Choroid plexus epithelial cell (primary cell): ENCODE data around the gene MDFIC2.
A peak's percentile ranks its signal among the peaks of the same experiment; 100 is the strongest.

Source experiments
- DNase-seq: peaks from one replicate; pipeline ENCODE4 v3.0.0-alpha.2; 2010; ENCODE audit warnings: low read depth
- H3K4me3 ChIP-seq: 2 replicates; pipeline ENCODE4 v1.5.1; 2011; ENCODE audit warnings: low read depth, mild to moderate bottlenecking, control low read depth, low read length, moderate library complexity
- TF ChIP-seq, protein P1 (sequence below): conservative IDR thresholded peaks from 2 replicates; pipeline ENCODE4 v1.5.1; 2011; ENCODE audit warnings: low read depth, mild to moderate bottlenecking, control low read depth, inconsistent platforms, low read length, moderate library complexity

MDFIC2 gene

DNA sequence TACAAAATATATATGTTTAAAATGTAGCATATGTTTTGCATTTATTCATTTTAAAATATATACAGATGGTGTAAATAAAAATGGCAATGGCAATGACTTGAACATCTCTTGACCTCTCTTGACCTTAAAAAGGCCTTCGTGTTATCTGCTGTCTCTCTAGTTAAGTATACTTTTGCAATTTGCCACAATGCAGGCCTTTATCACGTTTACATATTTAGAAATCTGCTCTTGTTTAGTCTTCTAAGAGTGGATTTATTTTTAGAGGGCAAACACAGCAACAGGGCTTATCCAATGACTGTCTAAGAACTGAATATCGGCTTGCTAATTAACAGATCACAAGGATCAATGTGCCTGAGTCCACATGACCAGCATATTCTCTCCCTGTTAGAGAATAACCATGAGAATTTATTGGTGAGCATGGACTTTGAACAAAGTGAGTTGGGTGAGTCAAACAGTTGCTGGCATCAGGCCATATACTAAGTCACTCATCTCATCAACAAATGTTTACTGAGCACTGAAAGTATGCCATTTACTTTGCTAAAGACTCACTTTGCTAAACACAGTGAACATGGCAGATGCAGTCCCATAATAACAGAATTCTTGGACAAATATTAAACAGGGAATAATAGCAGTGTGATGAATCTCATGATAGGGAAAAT lies 48.2 kb downstream of the MDFIC2 start:
- TF ChIP-seq, protein P1, sequence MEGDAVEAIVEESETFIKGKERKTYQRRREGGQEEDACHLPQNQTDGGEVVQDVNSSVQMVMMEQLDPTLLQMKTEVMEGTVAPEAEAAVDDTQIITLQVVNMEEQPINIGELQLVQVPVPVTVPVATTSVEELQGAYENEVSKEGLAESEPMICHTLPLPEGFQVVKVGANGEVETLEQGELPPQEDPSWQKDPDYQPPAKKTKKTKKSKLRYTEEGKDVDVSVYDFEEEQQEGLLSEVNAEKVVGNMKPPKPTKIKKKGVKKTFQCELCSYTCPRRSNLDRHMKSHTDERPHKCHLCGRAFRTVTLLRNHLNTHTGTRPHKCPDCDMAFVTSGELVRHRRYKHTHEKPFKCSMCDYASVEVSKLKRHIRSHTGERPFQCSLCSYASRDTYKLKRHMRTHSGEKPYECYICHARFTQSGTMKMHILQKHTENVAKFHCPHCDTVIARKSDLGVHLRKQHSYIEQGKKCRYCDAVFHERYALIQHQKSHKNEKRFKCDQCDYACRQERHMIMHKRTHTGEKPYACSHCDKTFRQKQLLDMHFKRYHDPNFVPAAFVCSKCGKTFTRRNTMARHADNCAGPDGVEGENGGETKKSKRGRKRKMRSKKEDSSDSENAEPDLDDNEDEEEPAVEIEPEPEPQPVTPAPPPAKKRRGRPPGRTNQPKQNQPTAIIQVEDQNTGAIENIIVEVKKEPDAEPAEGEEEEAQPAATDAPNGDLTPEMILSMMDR: no peak
- DNase-seq: peak; percentile 51
- H3K4me3 ChIP-seq: no peak overlapping the region

DNA sequence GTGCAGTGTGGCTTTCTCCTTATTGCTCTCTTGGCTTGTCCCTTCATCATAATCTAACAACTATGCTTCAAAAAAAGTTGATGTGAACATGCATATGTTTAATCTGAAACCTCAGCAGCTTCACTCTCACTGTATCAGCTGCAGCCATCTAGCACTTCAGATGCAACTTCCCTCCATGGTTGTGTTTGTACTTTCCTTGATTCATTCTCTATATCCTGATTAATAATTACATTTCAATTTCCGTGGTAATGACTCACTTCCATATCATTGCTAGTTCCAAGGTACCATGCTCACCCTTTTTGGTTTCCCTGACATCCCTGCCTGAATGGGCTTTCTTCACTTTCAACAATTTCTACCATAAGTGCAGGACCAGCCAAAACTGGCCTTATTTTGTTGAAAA lies 51.2 kb downstream of the MDFIC2 start:
- H3K4me3 ChIP-seq: no peak overlapping the region
- no peak for DNase-seq
- TF ChIP-seq, protein P1: no peak

DNA sequence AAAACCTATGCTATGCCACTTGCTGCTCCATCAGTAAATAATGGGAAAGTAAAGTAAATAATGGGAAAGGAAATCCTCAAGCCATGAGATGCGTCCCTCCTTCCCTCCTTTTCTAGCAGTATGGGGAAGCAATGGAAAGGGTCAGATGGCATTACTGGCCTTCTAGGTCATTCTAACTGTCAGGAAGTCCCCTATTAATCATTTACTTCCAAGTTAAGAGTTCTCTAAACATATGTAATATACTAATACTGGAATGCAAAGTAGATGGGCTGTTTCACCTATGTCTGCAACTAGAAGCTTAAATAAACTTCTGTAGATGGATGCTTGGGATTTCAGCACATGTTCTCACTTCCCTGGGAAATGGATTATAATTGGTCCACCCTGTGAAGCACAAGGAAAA lies 55.9 kb downstream of the MDFIC2 start:
- H3K4me3 ChIP-seq: no peak overlapping the region
- TF ChIP-seq, protein P1: no peak
- DNase-seq: no peak

DNA sequence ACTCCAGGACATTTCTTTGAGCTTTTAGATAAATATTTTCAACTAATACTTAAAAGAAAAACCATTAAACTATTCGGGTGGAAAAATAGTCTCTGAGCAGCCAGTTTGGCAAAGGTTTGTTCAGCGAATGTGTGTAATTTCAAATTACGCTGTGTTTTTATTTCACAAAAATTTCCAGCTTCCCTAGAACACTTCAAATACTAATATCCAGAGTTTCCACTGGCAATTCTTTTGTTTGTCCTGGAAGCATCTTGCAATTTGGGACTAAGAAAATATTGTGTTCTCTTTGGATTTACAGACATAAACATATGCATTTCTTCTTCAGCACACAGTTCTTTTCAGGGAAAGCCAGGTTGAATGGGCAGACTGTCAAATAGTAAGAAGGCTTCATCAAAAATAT lies 61.9 kb downstream of the MDFIC2 start:
- no peak for DNase-seq
- H3K4me3 ChIP-seq: no peak overlapping the region
- TF ChIP-seq, protein P1: no peak

DNA sequence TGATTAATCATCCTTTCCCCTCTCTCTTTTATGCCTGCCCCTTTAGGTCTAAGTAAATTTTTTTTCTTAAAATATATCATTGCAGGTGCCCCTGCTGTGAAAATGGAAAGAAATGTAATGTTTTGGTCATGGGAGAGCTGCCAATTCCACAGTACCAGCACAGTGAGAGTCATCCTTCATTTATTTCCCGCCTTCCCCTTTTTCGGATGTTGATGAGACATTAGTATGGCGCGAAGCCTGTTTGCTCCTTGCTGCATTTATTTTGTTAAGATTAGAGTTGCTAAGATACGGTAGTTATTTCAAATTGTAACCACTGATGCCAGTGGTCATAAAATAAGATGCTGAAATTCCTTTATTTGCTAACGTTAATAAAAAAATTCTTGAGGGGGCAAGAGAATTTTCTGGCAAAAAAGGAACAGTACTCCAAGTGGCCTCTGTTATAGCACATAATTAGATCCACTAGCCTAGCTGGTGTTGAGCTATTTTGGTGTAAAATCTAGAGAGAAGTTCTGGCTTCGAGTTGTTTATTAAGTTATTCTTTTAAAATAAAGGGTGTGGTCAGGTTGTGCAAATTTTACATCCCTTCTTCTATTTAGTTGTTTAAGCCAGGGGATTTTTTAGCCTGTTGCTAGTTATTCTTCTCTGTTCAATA lies 62.8 kb downstream of the MDFIC2 start:
- TF ChIP-seq, protein P1: no peak
- DNase-seq: peak; percentile 90
- no peak overlapping the region for H3K4me3 ChIP-seq

DNA sequence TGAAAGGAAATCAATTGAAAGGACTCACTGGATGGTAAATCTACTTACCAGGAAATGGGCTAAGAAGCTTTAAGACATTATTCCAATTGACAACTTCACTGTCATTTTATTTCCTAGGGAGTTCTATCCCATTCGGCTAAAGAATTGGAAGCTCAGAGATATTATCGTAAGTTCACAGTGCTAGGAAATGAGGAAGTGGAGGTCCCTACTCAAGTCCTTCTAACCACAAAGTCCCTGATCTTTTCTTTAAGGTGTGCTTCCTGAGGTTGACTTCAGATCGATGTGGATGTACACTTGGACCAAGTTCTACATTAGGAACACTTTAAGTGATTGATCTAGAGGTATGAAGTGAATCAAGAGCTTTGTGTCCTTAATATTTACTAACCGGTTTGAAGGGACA lies 63.6 kb downstream of the MDFIC2 start:
- no peak for DNase-seq
- H3K4me3 ChIP-seq: no peak overlapping the region
- TF ChIP-seq, protein P1: no peak

DNA sequence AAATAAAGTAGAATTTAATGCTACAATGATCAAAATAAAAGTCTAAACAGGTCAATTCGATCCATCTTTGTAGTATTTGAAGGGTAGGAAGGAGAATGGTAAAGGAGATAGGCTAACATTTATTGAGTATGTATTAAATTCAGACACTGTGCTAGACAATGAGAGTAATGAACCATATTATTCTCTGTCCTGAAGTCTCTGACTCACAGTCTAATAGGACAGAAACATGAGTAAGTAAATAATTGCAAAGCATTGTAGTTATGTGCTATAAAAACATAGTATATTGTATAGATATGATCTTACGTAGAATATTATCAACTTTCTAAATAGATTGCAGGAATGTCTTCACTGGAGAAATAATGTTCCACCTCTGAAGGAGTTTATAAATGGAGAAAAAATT lies 64.5 kb downstream of the MDFIC2 start:
- TF ChIP-seq, protein P1: no peak
- H3K4me3 ChIP-seq: no peak overlapping the region
- DNase-seq: peak; percentile 34
